ENCODE data around the gene B4GALNT3. TPM values are rescaled to one million over a fixed set of nuclear protein-coding genes. Genes with fewer than 3 reads are reported as not detected.

B4GALNT3 gene
- total RNA-seq, 1 experiment from 2014 or later: 23.3 TPM

- no peak overlapping the region for H3K27ac ChIP-seq (ENCODE audit: insufficient read length, low read depth, low read length)
- 100% methylated on average over 3 of the region's 6 CpGs for WGBS (ENCODE audit: extremely low coverage, insufficient read length, low lambda C conversion rate)
- H4K5ac ChIP-seq (ENCODE audit: insufficient read length, low read depth, low read length): no peak overlapping the region
- H3T11ph ChIP-seq (ENCODE audit: low read length): no peak overlapping the region
- no peak overlapping the region for H2AK5ac ChIP-seq (ENCODE audit: insufficient read length, low read length)
- no peak overlapping the region for H4K8ac ChIP-seq (replicated peaks; ENCODE audit: insufficient read length, low read depth, low read length)
- DNase-seq: no peak
- no peak overlapping the region for H2BK5ac ChIP-seq (ENCODE audit: insufficient read length, low read length)
- H2BK12ac ChIP-seq (ENCODE audit: insufficient read length, low read depth, low read length): no peak overlapping the region
- no peak overlapping the region for H3K9ac ChIP-seq (ENCODE audit: extremely low read depth, insufficient read length, low read length)
- H2BK15ac ChIP-seq (ENCODE audit: low read depth, low read length): no peak overlapping the region
- no peak overlapping the region for H2BK120ac ChIP-seq (ENCODE audit: low read depth, low read length, poor library complexity, severe bottlenecking)
- H2BK20ac ChIP-seq (ENCODE audit: low read depth, low read length, poor library complexity, severe bottlenecking): no peak overlapping the region
- peaks cover 24 to 28% of the 10 kb centered on the region in 2 experiments for H3K9me3 Mint-ChIP-seq
- no peak overlapping the region for H3K23ac ChIP-seq (ENCODE audit: insufficient read length, low read depth, low read length)
- no peaks in the 10 kb centered on the region for H3K23me2 ChIP-seq (ENCODE audit: insufficient read length, low read depth, low read length, poor library complexity, severe bottlenecking)
- no peaks in the 10 kb centered on the region for H4K20me1 ChIP-seq (ENCODE audit: control insufficient read depth, insufficient read depth, insufficient read length)
- peaks cover 28 to 35% of the 10 kb centered on the region in 2 experiments for H3K4me1 Mint-ChIP-seq
- H3K4me2 ChIP-seq (ENCODE audit: insufficient read depth, insufficient read length, low read length): no peak overlapping the region
- H3K4ac ChIP-seq (ENCODE audit: low read depth, low read length): no peak overlapping the region
- no peak overlapping the region for H2AFZ ChIP-seq (ENCODE audit: low read length)
- H3K9me3 ChIP-seq (ENCODE audit: control insufficient read depth, low read depth, low read length): no peaks in the 10 kb centered on the region
- H3K18ac ChIP-seq (ENCODE audit: insufficient read length, low read depth, low read length): no peak overlapping the region
- H3K14ac ChIP-seq (ENCODE audit: insufficient read depth, low read length): no peak overlapping the region
- H3K4me3 Mint-ChIP-seq: no peak overlapping the region
- TF ChIP-seq CTCF (conservative IDR thresholded peaks at IDR 0.05): no peak
- H3K36me3 Mint-ChIP-seq (ENCODE audit: insufficient read depth in 1 of 3, low read depth in 3 of 3): peaks cover 11 to 28% (median 18%) of the 10 kb centered on the region in 3 experiments
- no peak overlapping the region for H3K56ac ChIP-seq (ENCODE audit: insufficient read length, low read depth, low read length)
- no peaks in the 10 kb centered on the region for H3K79me1 ChIP-seq (ENCODE audit: insufficient read depth, low read depth, low read length, poor library complexity, severe bottlenecking)
- H3K79me2 ChIP-seq (ENCODE audit: insufficient read depth, low read length): no peaks in the 10 kb centered on the region
- no peak overlapping the region for H4K91ac ChIP-seq (ENCODE audit: insufficient read length, low read depth, low read length)
- no peaks in the 10 kb centered on the region; the same call in none of the 2 replicates for H3K27me3 Mint-ChIP-seq (ENCODE audit: low read depth)
- H3K27me3 ChIP-seq (ENCODE audit: insufficient read depth, low read length): no peaks in the 10 kb centered on the region
- H3K27ac Mint-ChIP-seq: no peak overlapping the region
- peaks cover 9% of the 10 kb centered on the region; the same call in 1 of the 2 replicates for H3K4me1 ChIP-seq (ENCODE audit: insufficient read depth, low read length)
Observed at GRCh38 chr12:512933-513332, 53.2 kb downstream of the B4GALNT3 start.

Measured in H9 (cell line).